ENCODE data around the gene CTNNA2.
"Not testable (repeated sequence)": the region's sequence is repeated elsewhere in the genome, so short reads cannot be mapped to it uniquely, and the experiment has no call there.

Gene CTNNA2

GRCh38 chr2:80092474-80092873 is 579.6 kb downstream of the CTNNA2 start:
- no peak for DNase-seq

GRCh38 chr2:80098503-80098902 is 585.7 kb downstream of the CTNNA2 start:
- not testable (repeated sequence) for DNase-seq

GRCh38 chr2:80102026-80102425 is 589.2 kb downstream of the CTNNA2 start:
- peak; percentile 88 for DNase-seq

GRCh38 chr2:80105015-80105640 is 592.3 kb downstream of the CTNNA2 start:
- peak; percentile 61 for DNase-seq

GRCh38 chr2:80111185-80111584 is 598.3 kb downstream of the CTNNA2 start:
- DNase-seq: no peak

- DNase-seq: no peak
These were observed 599.9 kb downstream of the CTNNA2 start for GRCh38 chr2:80112790-80113189.

GRCh38 chr2:80113399-80113798 is 600.5 kb downstream of the CTNNA2 start:
- DNase-seq: no peak

- no peak for DNase-seq
These were observed 602.0 kb downstream of the CTNNA2 start for GRCh38 chr2:80114812-80115211.

- DNase-seq: no peak
These were observed 604.5 kb downstream of the CTNNA2 start for GRCh38 chr2:80117401-80117800.

- no peak for DNase-seq
These were observed 608.0 kb downstream of the CTNNA2 start for GRCh38 chr2:80120866-80121265.

- no peak for DNase-seq
These were observed 609.8 kb downstream of the CTNNA2 start for GRCh38 chr2:80122675-80123074.

GRCh38 chr2:80126596-80127189 is 613.8 kb downstream of the CTNNA2 start:
- peak; percentile 37 for DNase-seq

- DNase-seq: no peak
These were observed 615.2 kb downstream of the CTNNA2 start for GRCh38 chr2:80128080-80128479.

- no peak for DNase-seq
These were observed 619.4 kb downstream of the CTNNA2 start for GRCh38 chr2:80132281-80132680.

- DNase-seq: no peak
These were observed 622.1 kb downstream of the CTNNA2 start for GRCh38 chr2:80135001-80135400.

- DNase-seq: no peak
These were observed 623.5 kb downstream of the CTNNA2 start for GRCh38 chr2:80136338-80136737.

- no peak for DNase-seq
These were observed 626.1 kb downstream of the CTNNA2 start for GRCh38 chr2:80139001-80139400.

- DNase-seq: peak; percentile 19
These were observed 628.3 kb downstream of the CTNNA2 start for GRCh38 chr2:80141007-80141726.

- DNase-seq: no peak
These were observed 632.6 kb downstream of the CTNNA2 start for GRCh38 chr2:80145499-80145898.

- not testable (repeated sequence) for DNase-seq
These were observed 633.9 kb downstream of the CTNNA2 start for GRCh38 chr2:80146757-80147156.

GRCh38 chr2:80147690-80148089 is 634.8 kb downstream of the CTNNA2 start:
- no peak for DNase-seq

- no peak for DNase-seq
These were observed 636.1 kb downstream of the CTNNA2 start for GRCh38 chr2:80148906-80149305.

- DNase-seq: peak; percentile 12
These were observed 637.1 kb downstream of the CTNNA2 start for GRCh38 chr2:80149991-80150390.

- no peak for DNase-seq
These were observed 638.4 kb downstream of the CTNNA2 start for GRCh38 chr2:80151248-80151647.
